Measurements from ENCODE around the gene GLI3.

GLI3 gene

DNA sequence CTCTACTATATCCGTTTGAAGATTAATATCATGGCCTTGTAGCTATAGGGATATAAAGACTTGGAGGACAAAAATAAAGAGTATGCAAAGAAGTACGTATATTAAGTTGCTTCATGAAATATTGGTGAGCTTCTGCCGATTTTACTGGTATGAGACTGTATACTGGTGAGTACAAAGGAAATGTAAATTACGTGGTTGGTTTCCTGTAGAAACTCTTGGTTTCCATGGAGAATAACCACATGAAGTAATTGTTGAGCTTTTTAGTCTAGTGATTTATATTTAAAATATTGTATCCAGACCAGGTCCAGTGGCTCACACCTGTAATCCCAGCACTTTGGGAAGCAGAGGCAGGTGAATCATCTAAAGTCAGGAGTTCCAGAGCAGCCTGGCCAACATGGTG lies 32.2 kb upstream of the GLI3 start:
- no peak overlapping the region for H3K4me3 ChIP-seq (ENCODE audit: low read length)
- peak; percentile 46 for DNase-seq
- no peaks in the 10 kb centered on the region for H4K20me1 ChIP-seq (ENCODE audit: insufficient read depth, low read length)
- no peaks in the 10 kb centered on the region for H3K36me3 ChIP-seq (replicated peaks; ENCODE audit: insufficient read depth, low read length)
- no peak overlapping the region for H3K27ac ChIP-seq (ENCODE audit: low read length)
- H3F3A ChIP-seq (ENCODE audit: insufficient read depth, low read length): no peaks in the 10 kb centered on the region
- H3K79me2 ChIP-seq (ENCODE audit: low read length): no peaks in the 10 kb centered on the region
- peak overlapping the region; percentile 30; the same call in 1 of the 2 replicates for H3K4me2 ChIP-seq (ENCODE audit: low read depth, low read length)
- no peaks in the 10 kb centered on the region for H3K9me3 ChIP-seq (replicated peaks; ENCODE audit: insufficient read depth, low read length)
- no peak overlapping the region for H3K9ac ChIP-seq (ENCODE audit: low read length)
- TF ChIP-seq, protein P1, sequence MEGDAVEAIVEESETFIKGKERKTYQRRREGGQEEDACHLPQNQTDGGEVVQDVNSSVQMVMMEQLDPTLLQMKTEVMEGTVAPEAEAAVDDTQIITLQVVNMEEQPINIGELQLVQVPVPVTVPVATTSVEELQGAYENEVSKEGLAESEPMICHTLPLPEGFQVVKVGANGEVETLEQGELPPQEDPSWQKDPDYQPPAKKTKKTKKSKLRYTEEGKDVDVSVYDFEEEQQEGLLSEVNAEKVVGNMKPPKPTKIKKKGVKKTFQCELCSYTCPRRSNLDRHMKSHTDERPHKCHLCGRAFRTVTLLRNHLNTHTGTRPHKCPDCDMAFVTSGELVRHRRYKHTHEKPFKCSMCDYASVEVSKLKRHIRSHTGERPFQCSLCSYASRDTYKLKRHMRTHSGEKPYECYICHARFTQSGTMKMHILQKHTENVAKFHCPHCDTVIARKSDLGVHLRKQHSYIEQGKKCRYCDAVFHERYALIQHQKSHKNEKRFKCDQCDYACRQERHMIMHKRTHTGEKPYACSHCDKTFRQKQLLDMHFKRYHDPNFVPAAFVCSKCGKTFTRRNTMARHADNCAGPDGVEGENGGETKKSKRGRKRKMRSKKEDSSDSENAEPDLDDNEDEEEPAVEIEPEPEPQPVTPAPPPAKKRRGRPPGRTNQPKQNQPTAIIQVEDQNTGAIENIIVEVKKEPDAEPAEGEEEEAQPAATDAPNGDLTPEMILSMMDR (IDR thresholded peaks at IDR 0.05; ENCODE audit: low read length): no peak
- TF ChIP-seq EZH2 (optimal IDR thresholded peaks at IDR 0.05; ENCODE audit: low read depth, low read length) (no peak), EZH2phosphoT487 (IDR thresholded peaks at IDR 0.05; ENCODE audit: low read length) (no peak)
- peaks cover 6% of the 10 kb centered on the region for H3K4me1 ChIP-seq (ENCODE audit: low read length)
- H3K27me3 ChIP-seq (replicated peaks; ENCODE audit: insufficient read depth, low read length): no peaks in the 10 kb centered on the region
- H2AFZ ChIP-seq (ENCODE audit: low read length): no peak overlapping the region
- H3K9me2 ChIP-seq (replicated peaks; ENCODE audit: insufficient read depth, low read length): no peaks in the 10 kb centered on the region

DNA sequence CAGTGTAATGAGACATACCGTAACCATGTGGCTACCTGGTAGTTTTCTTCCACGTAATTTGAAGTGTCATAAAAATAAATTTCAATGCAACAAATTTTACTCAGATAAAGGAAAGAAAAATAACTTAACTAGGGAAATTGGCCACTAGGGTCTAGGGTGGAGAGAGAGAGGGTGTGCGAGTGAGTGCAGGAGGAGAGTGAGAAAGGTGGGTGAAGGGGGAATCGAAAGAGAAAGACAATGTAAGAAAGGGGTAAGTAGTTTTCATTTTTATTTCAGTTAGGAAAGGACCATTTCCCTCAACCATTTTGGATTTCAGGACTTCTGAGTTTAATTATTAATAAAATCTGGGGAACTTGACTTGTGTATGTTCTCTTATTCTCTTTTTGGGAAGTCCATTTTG lies 27.7 kb upstream of the GLI3 start:
- Histone ChIP-seq H3F3A (ENCODE audit: insufficient read depth, low read length) (no peaks in the 10 kb centered on the region), H3K27me3 (replicated peaks; ENCODE audit: insufficient read depth, low read length) (no peaks in the 10 kb centered on the region), H3K27ac (ENCODE audit: low read length) (no peak overlapping the region), H3K9me2 (replicated peaks; ENCODE audit: insufficient read depth, low read length) (no peaks in the 10 kb centered on the region), H3K4me3 (ENCODE audit: low read length) (no peak overlapping the region), H3K36me3 (replicated peaks; ENCODE audit: insufficient read depth, low read length) (no peaks in the 10 kb centered on the region), H3K9ac (ENCODE audit: low read length) (no peak overlapping the region), H3K4me2 (ENCODE audit: low read depth, low read length) (no peak overlapping the region), H3K4me1 (ENCODE audit: low read length) (peaks cover 6% of the 10 kb centered on the region), H3K79me2 (ENCODE audit: low read length) (no peaks in the 10 kb centered on the region), H2AFZ (ENCODE audit: low read length) (no peak overlapping the region), H4K20me1 (ENCODE audit: insufficient read depth, low read length) (no peaks in the 10 kb centered on the region), H3K9me3 (replicated peaks; ENCODE audit: insufficient read depth, low read length) (no peaks in the 10 kb centered on the region)
- no peak for TF ChIP-seq EZH2phosphoT487 (IDR thresholded peaks at IDR 0.05; ENCODE audit: low read length)
- TF ChIP-seq, protein P1 (IDR thresholded peaks at IDR 0.05; ENCODE audit: low read length): peak; percentile 11; the same call in 1 of the 2 replicates
- DNase-seq: no peak

DNA sequence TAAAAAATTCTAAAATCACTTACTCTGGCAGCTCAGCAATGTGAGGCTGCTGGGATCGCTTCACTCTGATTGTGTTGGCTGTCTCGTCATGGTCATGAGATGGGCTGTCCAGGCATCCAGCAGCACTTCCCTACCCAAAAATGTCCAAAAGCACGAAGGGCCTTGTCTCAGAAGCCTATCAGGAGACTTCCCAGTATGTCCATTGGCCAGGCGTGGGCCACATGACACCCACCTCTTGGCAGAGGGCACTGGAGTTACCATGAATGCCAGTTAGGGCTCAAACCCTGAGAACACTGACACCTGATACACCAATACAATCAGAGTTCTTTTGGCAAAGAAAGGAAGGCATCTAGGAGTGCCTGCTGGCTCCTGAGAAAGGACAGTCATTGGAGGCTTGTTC lies 27.0 kb upstream of the GLI3 start:
- Histone ChIP-seq H4K20me1 (ENCODE audit: insufficient read depth, low read length) (no peaks in the 10 kb centered on the region), H3K4me2 (ENCODE audit: low read depth, low read length) (no peak overlapping the region), H3K27ac (ENCODE audit: low read length) (no peak overlapping the region), H3K9me2 (replicated peaks; ENCODE audit: insufficient read depth, low read length) (no peaks in the 10 kb centered on the region), H3K36me3 (replicated peaks; ENCODE audit: insufficient read depth, low read length) (no peaks in the 10 kb centered on the region), H3K9ac (ENCODE audit: low read length) (no peak overlapping the region), H3K79me2 (ENCODE audit: low read length) (no peaks in the 10 kb centered on the region), H3K4me3 (ENCODE audit: low read length) (no peak overlapping the region), H2AFZ (ENCODE audit: low read length) (no peak overlapping the region), H3K27me3 (replicated peaks; ENCODE audit: insufficient read depth, low read length) (no peaks in the 10 kb centered on the region), H3K4me1 (ENCODE audit: low read length) (peaks cover 3% of the 10 kb centered on the region), H3K9me3 (replicated peaks; ENCODE audit: insufficient read depth, low read length) (no peaks in the 10 kb centered on the region), H3F3A (ENCODE audit: insufficient read depth, low read length) (no peaks in the 10 kb centered on the region)
- no peak for DNase-seq
- TF ChIP-seq EZH2phosphoT487 (IDR thresholded peaks at IDR 0.05; ENCODE audit: low read length): no peak
- no peak for TF ChIP-seq EZH2 (optimal IDR thresholded peaks at IDR 0.05; ENCODE audit: low read depth, low read length)
- TF ChIP-seq, protein P1 (IDR thresholded peaks at IDR 0.05; ENCODE audit: low read length): no peak
